Measurements from ENCODE around the gene CPXM1.
"Not testable (repeated sequence)": the region's sequence is repeated elsewhere in the genome, so short reads cannot be mapped to it uniquely, and the experiment has no call there.

Gene CPXM1

GRCh38 chr20:2820896-2821869, 20.8 kb upstream of the CPXM1 start:
- DNase-seq: no peak

GRCh38 chr20:2820084-2820895, 19.9 kb upstream of the CPXM1 start:
- DNase-seq: no peak

DNA sequence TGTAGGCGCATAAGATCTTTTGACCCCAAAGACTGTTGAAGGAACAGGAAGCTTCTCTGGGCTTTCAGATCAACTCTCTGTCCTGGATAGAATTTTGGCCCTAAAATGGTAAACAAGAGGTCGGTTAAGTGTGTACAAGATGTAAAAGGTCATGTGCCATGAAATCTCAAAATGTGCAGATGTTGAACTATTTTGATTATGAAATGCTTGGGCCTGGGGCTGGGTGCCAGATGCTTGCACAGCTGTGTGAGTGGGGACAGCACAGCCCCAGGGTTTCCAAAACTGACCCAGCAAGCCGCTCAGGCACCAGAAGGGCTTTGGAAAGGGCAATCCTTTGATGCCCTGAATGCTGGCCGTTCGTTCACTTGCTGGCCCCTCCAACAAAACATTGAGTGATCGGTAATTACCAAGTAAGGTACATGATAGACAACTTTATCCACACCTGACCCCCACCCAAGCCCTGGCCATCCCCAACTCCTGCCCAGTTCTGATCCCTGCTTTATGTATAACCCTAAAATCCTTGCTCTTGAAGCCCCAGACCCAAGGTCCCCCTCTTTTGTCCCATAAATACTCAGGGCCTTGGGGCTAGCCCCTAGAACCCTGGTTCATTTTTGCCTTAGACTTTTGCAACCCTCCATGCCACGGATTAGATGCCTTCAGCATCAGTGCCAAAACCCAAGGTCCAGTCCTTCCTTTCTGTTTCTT, 17.6 kb upstream of the CPXM1 start:
- DNase-seq: no peak

- no peak for DNase-seq
Measured at GRCh38 chr20:2817341-2817726, 16.9 kb upstream of the CPXM1 start.

DNA sequence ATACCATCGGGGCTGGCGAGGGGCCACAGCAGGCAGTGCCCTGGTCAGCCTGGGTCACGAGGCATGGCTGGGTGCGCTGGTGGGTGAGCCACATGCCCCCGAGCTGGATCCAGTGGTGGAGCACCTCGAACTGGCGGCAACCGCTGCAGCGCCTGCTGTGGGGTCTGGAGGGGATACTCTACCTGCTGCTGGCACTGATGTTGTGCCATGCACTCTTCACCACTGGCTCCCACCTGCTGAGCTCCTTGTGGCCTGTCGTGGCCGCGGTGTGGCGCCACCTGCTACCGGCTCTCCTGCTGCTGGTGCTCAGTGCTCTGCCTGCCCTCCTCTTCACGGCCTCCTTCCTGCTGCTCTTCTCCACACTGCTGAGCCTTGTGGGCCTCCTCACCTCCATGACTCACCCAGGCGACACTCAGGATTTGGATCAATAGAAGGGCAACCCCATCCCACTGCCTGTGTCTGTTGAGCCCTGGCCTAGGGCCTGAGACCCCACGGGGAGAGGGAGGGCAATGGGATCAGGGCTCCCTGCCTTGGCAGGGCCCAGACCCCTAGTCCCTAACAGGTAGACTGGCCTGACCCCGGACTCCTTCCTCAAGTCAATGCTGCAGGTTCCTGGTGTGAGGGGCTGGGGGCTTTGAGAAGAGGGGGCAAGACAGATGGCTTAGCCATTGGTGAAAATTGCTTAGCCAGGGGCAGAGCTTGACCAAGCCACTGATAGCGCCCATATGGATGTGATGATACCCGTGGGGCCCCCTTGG, 16.3 kb upstream of the CPXM1 start:
- DNase-seq: no peak

GRCh38 chr20:2816030-2816582, 15.7 kb upstream of the CPXM1 start, which contains the start of gene TMEM239:
TSS of gene TMEM239 (plus strand) at chr20:2816364. CDS start at chr20:2816555, 191 bp downstream.
- DNase-seq: no peak

DNA sequence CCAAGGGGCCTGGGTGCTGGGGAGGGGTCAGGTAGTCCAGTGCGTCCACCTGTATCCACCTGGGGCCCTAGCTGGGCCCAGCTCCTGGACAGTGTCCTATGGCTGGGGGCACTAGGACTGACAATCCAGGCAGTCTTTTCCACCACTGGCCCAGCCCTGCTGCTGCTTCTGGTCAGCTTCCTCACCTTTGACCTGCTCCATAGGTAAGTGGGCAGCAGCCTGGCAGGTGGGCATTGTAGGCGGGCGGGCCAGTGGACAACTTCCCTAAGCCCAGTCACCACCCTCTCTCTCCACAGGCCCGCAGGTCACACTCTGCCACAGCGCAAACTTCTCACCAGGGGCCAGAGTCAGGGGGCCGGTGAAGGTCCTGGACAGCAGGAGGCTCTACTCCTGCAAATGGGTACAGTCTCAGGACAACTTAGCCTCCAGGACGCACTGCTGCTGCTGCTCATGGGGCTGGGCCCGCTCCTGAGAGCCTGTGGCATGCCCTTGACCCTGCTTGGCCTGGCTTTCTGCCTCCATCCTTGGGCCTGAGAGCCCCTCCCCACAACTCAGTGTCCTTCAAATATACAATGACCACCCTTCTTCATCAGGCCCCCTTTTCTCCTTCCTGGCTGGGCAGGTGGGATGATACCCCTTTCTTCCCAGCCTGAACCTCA, 14.9 kb upstream of the CPXM1 start:
- DNase-seq: no peak

DNA sequence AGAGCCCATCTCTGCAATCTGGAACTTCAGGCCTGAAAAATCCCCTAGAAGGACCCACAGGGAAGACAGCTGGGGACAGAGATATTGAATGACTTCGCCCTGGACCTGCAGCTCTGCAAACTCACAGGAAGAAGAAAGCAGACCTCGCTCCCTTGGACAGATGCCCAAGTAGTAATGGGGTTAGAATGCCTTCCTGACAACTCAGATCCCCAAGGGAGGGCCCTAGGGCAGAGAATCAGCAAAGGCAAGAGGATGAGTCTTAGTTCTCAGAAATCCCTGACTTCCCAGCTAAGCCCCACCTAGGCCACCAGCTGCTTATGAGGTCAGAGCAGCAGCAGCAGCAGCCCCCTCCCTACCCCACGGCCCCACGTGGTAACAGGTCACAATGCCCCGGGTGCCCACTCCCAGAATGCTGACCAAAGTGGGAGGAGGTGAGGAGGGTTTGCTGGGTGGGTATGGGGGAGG, 14.2 kb upstream of the CPXM1 start, which contains the start of gene C20orf141:
C20orf141 (plus strand) TSS at position 401 of the 465 bp plus-strand sequence. CDS start 198 bp downstream, outside the sequence.
- DNase-seq: no peak

- DNase-seq: no peak
Measured at GRCh38 chr20:2814076-2814475, 13.6 kb upstream of the CPXM1 start.

DNA sequence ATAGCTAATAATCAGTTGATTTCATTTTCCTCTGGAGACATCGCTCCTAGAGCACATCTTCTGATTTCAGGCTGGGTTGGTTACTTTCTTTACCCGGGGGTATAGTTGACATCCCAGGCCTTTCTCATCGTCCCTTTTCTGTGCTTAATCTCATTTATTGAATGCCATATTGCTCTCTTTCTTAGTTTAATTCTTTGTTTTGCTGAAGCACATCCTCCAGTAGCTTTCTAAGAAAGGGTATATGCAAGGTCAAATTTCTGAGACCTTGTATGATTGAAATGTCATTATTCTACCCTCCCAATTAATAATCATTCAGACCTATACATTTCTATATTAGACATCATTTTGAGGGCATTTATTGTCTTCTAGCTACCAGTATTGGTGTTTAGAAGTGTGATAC, 11.8 kb upstream of the CPXM1 start:
- DNase-seq: no peak

GRCh38 chr20:2809690-2810089, 9.3 kb upstream of the CPXM1 start:
- no peak for DNase-seq

- not testable (repeated sequence) for DNase-seq
Measured at GRCh38 chr20:2807929-2808328, 7.5 kb upstream of the CPXM1 start.

DNA sequence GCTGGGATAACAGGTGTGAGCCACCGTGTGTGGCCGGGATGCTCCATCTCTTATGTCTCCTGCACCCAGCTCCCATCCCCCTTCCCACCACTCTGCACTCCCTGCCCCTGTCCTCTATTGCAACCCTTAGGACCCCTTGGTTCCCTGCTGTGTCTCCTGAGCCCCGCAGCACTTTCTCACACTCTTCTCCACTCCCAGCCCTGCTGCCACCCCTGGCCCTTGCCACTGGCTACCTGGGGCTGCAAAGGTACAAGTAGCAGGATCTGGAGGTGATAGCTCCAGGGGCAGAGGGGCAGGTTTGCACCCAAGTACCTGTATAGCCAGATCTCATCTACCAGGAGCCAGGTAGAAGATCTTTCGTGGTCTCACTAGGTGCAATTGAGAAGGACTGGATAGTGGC, 6.6 kb upstream of the CPXM1 start:
- DNase-seq: no peak

DNA sequence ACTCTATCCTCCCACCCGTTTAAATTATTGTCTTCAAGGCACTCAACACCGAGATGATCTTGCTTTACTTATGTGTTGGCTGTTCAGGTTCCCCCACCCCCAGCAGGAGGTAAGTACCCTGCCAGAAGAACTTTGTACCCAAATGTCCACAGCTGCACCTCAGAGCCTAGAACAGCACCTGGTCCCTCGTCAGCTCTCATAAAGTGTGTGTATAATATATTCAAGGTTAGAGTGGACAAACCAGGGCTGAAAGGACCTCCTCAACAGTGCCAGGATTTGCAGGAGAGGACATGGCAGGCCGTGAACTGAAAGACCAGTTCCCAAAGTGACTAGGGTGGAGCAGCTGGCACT, 5.9 kb upstream of the CPXM1 start:
- no peak for DNase-seq

DNA sequence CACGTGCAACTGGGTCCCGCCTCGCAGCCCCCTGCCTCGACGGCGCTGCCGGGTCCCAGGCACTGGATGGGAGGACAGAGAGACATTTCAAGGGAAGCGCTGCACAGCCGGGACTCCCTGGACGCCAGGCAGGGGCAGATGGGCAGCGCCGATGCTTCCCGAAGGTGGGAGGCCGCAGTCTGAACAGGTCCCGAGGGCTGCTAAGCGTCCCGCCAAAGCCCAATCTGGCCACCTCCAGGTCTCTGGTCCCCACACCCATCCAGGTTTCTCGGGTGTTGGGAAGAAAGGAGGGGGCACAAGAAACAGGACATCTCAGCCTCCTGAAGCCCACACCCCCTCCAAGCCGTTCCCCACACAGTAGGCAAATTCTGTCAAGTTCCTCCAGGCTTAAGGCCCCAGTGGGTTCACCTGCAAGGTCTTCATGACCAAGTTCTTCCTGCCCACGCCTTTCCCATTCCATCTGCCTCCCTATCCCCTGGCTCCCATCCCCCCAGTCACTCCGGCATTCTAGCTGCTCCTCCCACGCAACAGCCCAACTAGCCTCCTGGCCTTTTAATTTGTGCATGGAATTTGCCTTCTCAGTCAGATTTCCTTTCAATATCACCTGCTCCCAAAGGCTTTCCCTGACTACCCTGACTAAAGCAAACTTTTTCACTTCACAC, 5.4 kb upstream of the CPXM1 start:
- no peak for DNase-seq

DNA sequence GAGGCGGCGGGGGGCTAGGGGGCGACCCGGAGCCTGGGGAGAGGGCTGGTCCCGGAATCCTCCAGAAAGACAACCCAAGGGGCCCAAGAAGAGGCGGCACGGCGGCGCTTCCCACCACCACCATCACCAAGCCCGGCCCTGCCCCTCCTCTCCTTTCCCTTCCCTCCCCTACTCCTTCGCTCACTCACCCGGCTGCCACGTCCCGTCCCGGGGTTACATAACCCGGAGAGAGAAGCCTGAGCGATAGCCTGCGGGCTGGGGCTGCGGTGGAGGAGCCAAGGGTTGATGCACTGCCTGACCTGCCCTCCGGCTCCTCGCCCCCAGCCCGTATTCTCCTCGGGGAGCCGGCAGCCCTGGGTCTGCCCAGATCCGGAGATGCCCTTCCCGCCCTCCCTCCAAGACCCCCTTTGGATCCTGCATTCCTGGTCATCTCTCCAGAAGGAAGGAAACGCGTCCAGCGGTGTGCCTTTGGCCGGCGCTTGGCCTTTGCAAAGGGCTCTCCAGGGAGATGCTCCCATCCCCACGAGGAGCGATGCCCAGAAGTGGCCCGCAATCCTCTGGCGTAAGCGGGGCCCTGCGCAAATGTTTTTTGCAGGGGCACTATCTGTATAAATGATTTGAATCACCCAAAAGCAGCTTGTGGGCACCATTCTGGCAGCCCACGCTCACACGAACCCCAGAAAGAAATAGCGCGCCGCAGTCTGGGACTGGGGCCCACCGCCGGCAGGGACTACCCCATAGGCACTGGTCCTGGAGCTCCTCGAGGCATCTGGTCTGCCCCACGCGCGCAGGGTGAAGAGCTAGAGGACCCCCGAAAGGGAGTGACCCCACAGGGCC, 4.6 kb upstream of the CPXM1 start:
- DNase-seq: no peak

DNA sequence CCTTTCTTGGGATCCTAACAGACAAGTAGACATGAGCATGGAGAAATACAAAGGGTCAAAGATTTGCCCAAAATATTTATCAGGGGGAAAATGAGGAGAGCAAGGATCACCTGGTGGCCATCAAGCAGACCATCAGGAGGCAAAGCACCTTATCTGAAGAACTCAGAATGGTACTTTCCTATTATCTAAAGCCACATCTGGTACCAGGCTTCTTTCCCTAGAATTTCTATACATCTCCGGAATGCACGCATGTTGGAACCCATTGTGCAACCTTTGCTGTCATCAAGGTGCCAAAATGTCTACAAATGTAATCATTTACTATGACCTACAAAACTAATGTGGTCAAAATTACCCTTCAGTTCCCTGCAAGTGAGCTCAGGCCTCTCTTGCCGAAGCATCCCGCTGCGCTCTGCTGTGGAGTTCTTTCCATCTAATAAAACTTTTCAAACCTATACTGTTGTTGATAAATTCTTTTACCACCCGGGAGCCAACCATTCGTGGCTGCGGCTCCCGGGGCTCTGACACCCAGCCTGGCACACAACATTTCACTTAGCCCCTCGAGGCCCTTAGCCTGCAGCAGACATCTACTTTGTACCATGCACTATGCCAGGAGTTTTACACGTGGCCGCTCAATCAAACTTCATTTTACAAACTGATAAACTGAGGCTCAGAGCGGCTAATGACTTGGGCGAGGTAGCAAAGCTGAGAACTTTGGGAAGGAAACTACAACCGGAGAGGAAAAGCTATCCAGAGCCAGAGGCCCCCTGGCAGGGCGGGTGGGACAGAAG, 3.8 kb upstream of the CPXM1 start:
- no peak for DNase-seq

- DNase-seq: no peak
Measured at GRCh38 chr20:2801286-2801728, 880 bp upstream of the CPXM1 start.

Measured in CD4-positive, alpha-beta T cell treated with Interleukin-4 for 4 hours (primary cell).